Fibroblast of peridontal ligament (primary cell): ENCODE results near the gene TBXA2R.
A peak's percentile ranks its signal among the peaks of the same experiment; 100 is the strongest.
"Not testable (repeated sequence)": the region's sequence is repeated elsewhere in the genome, so short reads cannot be mapped to it uniquely, and the experiment has no call there.

Experiments used
- DNase-seq: peaks from one replicate; pipeline ENCODE4 v3.0.0-alpha.2; 2010; ENCODE audit errors: extremely low read depth

Gene TBXA2R

DNA sequence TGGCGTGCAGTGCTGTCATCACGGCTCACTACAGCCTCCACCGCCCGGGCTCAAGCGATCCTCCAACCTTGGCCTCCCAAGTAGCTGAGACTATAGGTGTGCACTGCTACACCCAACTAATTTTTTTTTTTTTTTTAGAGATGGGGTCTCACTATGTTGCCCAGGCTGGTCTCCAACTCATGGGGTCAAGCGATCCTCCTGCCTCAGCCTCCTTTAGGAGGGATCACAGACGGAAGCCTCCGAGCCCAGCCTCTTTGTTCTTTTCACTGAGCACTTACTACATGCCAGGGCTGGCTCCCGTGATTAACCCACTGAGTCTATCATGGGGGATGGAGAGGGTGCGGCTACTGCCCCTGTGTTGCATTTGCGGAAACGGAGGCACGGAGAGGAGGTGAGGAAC is 32.8 kb upstream of the TBXA2R start:
- no peak for DNase-seq

DNA sequence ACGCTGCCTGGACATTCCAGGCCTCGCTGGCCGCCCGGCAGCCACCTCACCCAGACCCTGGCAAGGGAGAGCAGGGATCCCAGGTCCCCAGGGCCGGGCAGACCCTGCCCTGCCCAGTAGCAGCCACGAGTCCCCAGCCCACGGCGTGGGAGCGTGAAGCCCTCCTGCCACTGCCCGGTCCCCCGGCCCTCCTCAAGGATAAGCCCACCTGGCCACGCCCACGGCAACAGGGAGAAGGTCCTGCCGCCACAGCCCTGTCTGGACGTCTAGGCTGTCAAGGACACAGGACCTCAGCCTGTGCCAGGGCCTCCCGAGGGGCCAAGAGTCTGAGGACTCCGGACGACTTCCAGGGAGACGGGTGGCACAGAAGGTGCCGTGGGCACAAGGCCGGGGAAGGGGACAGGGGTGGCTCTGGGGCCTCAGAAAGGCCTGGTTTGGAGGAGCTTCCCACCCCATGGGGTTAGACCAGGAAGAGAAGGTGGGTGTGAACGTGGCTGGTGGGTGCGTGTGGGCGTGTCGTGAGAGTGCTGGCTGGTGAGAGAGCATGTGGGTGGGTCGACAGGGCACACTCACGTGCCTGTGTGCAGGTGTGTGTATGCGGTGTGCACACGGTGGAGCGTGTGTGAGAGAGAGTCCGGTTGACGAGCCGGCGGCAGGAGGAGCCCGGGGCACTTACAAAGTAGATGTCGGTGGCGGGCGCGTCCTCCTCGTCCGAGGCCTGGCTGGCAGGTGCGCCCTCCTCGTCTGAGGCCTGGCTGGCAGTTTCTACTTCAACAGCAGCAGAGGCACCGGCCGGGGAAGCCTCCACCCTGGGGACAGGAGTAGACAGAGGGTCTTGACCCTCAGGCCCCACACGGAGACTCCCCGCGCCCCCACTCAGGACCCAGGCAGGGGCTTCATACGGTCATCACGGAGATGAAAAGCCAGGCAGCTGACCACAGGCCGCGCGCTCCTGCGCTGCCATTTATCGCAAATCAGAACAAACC is 31.8 kb upstream of the TBXA2R start:
- DNase-seq = no peak

DNA sequence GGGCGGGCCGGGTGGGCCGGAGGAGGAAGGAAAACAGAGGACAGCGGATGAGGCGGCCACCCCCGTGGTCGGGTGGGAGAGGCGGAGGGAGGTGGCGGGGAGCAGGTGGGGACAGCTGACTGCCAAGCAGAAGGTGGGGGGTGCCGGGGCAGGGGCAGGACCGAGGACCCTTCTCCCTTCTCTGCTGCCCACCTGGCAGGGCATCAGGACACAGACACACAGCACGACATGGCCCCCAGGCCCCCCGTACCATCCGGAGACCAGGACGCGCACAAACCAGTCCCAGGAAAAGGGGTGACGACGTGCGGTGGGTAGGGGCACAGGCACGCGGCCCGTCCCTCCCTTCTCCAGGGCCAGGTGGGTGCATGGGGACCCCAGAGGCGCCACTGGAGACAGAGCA is 30.9 kb upstream of the TBXA2R start:
- DNase-seq = no peak

DNA sequence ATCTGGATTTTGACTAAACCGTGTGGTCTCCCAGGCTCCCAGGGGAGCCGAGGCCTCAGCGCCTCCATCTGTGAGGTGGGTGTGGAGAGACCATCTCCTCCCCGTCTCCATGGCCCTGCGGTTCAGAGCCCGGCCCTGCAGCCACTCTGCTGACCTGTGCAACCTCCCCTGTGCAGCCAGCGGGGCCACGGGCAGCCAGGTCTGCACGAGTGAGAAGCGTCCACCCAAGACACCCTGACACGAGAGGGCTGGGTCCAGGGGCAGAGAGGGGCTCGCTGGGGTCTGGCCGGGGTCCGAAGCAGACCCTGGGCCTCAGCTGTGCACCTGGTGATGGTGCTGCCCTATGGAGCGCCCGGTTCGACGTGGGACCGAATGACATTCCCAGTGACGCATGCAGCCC is 30.3 kb upstream of the TBXA2R start:
- DNase-seq = no peak

DNA sequence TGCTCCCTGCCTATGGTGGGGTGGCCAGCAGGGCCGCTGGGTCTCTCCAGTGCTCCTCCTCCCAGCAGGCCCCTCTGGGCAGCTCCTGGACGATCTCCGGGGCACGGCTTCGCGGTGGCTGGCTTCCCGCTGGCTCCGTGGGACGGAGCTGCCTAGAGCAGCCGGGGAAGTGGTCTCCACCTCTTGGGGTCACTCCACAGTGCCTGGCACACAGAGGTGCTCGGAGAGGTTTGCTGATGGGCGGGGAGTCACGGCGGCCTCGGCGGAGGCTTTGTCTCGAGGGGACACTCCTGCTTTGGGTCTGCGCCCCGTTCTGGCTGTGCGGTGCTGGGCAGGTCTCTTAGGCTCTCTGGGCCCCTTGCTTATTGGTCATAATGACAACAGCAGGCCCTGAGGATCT is 29.8 kb upstream of the TBXA2R start:
- no peak for DNase-seq

DNA sequence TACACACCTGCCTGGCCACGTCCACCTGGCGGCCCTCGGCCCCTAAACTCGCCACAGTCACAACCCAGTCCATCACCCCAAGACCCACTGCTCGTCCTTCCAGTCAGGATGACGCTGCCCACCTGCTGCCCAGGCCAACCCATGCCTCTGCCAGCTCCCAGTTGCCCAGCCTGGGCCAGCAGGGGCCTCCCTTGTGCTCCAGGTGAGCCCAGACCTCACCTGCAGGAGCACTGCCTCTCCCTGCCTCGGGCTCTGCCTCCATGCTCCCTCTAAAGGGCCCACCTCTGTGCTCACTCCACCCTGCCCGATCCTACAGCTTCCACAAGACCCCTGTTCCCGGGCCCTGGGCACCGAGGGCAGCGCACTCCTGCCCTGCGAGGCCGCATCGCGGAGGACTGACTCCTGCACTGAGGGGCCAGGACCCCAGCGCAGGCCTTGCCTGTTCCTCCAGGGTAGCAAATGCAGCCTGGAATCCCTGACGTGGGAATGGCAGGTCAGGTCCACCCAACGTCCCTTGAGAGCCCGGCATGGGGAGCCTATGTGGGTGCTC is 27.9 kb upstream of the TBXA2R start:
- no peak for DNase-seq

DNA sequence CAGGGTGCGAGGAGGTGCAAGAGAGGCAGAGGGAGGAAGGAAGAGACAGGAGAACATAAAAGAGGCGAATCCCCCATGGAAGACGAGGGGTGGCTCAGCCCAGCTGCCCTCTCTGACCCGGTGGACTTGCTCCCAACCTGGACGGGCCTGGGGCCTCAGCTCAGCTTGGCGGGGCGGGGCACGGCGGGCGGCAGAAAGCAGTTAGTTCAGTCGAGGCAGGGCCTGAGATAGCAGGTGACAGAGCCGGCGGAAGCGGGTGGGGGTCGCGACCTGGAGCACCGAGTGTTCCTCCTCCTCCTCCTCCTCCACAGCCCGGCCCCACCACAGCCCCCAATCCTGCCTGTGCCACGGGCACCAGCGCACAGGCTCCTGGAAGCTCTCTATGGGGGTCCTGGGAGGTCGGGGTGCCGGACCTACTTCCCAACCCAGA is 26.9 kb upstream of the TBXA2R start:
- DNase-seq = no peak

DNA sequence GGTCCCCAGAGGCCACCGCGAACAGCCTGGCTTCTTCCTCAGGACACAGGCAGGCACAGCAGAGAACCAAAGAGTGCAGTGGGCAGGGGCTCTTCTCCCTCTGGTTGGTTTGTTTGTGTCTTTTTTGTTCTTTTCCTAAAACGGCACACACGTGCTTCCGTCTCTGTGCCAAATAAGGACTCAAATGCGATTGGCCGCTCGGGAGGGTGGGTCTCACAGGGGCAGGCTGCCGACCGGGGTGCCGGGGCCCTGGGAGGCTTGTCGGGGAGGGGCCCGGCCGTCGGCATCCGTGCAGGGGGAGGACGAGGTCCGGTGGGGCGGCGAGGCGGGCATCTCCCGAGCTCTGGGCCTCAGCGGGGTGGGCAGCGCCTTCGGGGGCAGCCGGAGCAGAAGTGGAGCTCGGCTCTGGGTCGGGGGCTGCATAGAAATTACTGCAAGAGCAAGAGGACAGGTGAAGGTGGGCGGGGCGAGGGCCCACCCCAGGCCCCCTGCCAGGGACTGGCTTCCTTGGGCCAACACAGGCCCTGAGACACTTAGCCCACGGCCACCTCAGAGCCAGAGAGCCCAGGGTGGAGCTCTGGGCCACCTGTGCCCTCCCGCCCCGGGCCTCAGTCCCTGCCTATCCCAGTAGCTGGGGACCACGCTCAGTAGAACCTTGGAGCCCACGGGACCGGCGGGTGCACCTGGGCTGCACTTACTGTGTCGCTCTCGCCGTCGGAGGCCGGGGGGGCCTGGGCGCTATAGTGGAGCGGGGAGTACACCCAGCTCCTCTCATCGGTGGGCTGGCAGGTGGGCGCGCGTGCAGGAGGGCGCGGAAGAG is 26.3 kb upstream of the TBXA2R start:
- DNase-seq = no peak

DNA sequence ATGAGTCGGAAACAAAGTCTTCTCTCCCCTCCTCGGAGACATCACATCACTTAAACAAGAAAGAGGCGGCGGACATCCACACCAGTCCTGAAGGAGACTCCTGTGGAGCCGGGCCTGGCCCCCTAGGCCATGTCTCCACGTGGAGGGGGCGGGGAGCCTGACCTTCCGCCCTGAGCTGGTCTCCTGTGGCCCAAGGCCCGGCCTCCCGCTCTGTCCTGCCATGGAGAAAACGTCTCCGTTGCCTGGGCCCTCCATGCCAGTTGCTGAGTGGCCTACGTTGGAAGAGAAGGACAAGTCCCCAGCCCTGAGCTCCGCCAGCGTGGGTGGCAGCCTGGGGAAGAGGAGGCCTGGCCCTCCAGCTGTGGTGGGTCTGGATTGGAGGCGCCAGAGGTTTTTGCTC is 25.4 kb upstream of the TBXA2R start:
- no peak for DNase-seq

DNA sequence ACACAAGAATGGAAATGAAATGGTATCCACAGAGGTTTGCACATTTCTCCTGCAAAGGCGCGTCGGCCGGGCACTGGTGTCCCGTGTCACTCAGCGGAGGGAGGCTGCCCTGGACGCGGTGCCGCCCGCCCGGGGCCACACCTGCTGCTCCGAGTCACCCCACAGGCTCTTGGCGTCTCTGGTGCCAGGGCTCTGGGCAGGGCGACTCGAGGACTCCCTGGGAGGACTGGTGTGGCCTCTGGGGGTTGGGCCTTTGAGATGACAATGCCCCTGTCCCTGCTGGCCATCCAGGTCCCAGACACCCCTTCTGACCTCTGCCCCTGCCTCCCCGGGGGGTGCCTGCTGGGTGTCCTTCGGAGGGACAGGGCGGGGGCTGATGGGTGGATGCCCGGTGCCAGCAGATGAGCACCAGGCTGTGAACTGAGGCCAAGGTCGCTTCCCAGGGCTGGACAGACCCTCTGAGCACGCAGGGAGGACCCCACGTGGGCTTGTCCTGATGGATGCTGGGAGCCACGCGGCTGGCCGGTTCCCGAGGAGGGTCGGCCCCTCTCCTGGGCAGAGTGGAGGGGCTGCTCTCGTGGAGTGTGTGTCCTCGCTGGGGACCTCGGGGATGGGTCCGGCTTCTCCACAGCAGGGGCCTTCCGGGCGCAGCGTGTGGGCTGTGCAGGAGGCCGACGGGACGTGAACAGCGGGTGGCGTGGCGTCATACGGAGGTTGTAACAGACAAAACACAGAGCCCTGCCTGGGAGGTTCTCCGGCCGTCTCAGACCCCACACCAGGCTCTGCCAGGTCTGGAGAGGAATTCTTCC is 24.6 kb upstream of the TBXA2R start:
- no peak for DNase-seq

DNA sequence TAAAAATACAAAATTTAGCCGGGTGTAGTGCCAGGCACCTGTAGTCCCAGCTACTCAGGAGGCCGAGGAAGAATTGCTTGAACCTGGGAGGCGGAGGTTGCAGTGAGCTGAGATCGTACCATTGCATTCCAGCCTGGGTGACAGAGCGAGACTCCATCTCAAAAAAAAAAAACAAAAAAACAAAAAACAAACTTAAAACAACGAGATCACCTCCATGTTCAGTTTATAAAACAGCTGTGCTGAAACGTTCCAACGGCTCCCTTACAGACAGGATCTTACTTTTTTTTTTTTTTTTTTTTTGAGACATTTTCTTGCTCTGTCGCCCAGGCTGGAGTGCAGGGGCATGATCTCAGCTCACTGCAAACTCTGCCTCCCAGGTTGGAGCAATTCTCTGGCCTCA is 22.1 kb upstream of the TBXA2R start:
- not testable (repeated sequence) for DNase-seq

DNA sequence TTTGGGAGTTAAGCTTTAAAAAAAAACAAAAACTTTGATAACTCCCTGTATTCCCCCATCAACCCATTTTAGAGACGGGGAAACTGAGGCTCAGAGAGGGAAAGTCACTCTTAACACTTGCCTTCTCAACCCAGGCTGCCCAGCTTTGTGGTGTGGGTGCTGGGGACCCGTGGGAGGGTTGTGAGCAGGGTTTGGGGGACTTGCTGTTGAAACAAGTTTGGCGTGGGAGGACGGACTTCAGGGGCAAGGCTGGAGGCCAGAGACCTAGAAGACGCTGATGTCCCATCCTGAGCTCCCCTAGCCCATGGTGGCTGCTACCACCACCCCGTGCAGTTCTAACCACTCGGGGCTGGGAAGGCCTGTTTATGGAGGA is 20.7 kb upstream of the TBXA2R start:
- no peak for DNase-seq

DNA sequence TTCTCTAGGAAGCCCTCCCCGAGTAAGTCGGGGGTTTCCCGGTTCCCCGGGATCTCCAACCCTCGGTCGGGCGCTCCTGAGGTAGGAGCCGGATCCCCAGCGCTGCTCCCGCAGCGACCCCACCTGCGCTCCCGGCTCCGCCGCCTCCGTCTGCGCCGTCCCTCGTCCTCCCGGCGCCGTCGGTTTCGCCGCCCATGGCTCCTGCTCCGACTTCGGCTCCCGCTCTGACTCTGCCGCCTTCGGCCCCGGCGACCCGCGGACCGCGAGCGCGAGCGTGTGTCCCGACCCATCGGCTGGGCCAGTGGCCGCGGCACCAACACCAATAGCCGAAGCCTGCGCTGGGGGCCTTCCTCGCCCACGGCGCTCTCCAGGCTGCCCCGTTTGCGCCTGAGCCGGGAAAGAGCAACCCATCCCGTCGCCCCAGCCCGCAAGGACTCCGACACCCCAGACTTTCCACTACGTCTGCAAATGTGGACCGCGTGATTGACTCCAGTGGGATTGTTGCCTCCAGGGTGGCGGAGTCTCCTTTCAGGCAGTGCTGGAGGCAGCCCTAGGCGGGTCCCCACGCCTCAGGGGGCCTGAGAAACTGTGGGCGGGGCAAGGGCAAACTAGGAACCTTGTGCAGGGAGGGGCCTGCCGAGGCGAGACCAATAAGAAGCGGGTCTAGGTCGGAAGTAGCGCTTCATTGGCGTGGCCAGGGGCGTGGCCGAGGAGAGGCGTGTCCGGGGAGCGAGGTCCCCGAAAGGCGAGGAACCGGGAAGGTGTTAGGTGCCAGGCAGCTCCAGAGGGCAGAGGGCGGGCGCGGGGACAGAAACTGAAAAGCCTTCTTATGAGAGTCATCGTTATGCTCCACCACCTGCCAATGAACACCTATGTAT is 20.0 kb upstream of the TBXA2R start, which contains the start of gene CACTIN:
CACTIN (minus strand) TSS at position 318 of the 878 bp plus-strand sequence; CDS start at position 290, 28 bp downstream.
- DNase-seq = peak; percentile 96

DNA sequence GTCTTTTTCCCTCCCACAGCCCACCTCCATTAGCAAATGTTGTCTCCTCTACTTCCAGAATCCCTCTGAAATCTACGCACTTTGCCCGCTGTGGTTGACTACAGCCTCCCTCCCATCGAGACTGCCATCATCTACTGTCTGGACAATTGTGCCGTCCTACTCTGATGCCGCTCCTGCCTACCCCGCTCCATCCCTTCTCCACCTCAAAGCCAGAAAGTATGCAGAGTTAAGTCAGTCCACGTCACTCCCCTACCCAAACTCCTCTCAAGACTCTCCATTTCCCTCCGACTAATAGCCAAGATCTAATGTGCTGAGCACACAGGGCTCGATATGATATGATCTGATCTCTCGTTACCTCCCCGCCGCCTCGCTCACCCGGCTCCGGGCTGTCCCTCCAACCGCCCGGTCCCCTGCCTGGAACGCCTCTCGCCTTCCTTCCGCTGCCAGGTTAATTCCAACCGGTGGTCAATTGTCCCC is 19.4 kb upstream of the TBXA2R start:
- peak; percentile 3 for DNase-seq

DNA sequence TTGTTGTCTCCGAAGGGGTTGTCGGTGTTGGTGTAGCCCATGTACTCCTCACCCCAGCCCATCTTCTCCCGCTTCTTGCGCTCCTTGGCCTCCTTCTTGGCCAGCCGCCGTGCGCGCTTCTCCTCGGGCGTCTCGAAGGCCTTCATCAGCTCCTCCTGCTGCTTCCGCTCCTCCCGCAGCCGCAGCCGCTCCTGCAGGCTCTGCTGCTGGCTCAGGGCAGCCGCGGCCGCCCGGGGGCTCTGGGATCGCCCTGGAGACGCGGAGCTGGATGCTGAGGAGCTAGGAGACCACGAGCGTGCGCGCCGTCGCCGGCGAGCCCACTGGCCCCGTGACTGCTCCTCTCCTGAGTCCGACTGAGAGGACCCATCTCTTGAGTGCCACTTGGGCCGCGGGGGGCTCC is 17.0 kb upstream of the TBXA2R start:
- DNase-seq = no peak

DNA sequence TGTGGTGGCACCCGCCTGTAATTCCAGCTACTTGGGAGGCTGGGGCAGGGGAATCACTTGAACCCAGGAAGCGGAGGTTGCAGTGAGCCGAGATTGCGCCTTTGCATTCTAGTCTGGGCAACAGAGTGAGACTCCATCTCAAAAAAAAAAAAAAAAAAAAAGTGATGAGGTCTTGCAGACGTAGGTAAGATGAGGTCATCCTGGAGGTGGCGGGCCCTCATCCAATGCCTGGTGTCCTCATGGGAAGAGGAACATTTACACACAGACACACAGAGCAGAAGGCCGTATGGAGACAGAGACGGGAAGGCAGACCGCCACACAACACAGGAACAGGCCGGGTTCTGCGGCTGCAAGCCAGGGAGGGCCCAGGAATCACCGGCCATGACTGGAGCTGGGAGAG is 15.5 kb upstream of the TBXA2R start:
- DNase-seq = no peak

DNA sequence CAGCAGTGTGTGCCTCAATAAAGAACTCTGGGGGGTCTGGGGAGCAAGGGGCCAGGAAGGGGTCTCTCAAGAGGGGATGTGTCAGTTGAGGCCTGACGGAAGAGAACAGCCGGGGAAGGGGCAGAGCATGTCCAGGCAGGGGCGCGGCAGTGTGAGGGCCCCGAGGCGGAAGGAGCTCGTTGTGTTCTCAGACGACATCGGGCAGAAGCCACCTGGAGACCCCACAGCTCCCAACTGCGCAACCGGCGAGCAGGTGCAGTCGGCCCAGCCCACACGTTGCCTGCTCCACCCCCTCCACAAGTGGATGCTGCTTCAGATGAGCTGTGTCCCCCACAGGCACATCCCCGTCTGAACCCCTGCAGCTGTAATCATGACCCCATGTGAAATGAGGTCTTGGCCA is 15.0 kb upstream of the TBXA2R start:
- DNase-seq = no peak

DNA sequence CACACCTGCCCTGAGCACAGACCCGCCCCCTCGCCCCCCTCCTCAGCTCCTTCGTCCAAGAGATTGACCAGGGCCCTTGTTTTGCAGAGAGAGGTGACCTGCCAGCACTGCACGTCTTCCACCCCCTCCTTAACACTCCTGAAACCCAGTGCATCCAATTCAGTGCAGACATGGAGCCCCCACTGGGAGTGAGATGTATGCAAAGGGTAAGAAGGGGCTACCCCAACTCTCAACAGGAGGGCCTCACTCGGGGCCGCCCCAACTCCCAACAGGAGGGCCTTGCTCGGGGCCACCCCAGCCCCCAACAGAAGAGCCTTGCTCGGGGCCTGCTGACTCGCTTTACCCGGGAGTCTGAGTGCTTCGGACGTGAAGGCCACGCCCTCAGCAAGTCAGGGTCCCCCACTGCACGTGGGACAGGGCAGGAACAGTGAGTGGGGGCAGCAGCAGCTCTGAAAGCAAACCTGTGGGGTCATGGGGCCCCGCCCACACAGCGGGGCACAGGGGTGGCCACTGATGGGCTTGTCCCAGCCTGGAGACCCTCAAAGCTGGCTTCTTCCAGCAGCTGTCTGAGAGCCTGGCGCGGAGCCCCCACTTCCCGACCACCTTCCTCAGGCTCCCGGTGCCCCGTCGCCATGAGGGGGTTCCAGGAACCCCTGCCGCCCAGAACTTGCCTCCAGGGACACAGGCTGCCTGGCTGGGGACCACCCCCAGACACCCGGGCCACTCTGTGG is 14.3 kb upstream of the TBXA2R start:
- no peak for DNase-seq

DNA sequence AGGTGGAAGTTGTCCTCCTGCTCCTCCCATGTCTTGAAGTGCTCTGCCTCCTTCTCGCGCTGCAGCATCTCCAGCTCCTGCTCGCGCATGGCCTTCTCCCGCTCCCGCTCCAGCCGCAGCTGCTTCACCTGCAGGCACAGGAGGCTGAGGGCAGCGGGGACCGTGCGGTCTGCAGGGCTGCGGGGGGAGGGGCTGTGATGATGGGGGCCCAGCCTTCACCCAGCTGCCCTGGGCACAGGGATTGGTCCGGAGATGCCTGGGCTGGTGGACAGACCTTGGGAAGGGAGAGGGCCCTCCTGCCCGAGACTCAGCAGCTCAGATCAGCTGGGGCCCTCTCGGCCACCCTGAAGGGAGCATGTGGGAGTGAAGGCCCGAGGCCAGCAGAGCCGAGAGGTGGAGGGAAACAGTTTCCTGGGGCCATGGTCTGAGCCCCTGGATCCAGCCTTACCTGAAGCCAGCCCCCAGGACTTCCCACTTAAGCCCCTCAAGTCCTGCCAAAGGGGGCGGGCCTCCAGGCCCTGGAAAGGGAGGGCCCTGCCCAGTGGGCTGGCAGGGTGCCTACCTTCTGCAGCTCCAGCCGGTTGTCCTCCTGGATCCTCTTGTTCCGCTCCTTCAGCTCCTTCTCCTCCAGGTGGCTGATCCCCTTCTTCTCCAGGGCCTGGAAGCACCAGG is 13.6 kb upstream of the TBXA2R start:
- DNase-seq = no peak
